Activated CD8-positive, alpha-beta T cell treated with anti-CD3 and anti-CD28 coated beads for 36 hours (primary cell): ENCODE data around the gene HLF. TPM values are rescaled to one million over a fixed set of nuclear protein-coding genes. Genes with fewer than 3 reads are reported as not detected.

ENCODE experiments used
- ATAC-seq: fragments of 200-7000 bp; cut with Tn5 transposase; one replicate; pipeline ENCODE4 v1.10.0; 2021; ENCODE audit warnings: mild to moderate bottlenecking, moderate library complexity
- CTCF ChIA-PET: fragments of 350-600 bp; sonication (Branson Sonifier 250); formaldehyde crosslinking; loops from one replicate; lab custom pipeline; 2021; ENCODE audit warnings: antibody characterized with exemption; lab: Charles Lee
- POLR2A ChIA-PET: fragments of 350-600 bp; sonication (Branson Sonifier 250); formaldehyde crosslinking; loops from one replicate; lab custom pipeline; 2021; ENCODE audit warnings: antibody characterized with exemption; lab: Charles Lee
- DNase-seq: peaks from one replicate; pipeline ENCODE4 v3.0.0-alpha.2; 2020
- H3K27ac Mint-ChIP-seq: one replicate; pipeline ENCODE4 v1.8.0; 2021; ENCODE audit warnings: mild to moderate bottlenecking, mixed read lengths
- H3K27me3 Mint-ChIP-seq: one replicate; pipeline ENCODE4 v1.8.0; 2021; ENCODE audit warnings: mixed read lengths
- H3K36me3 Mint-ChIP-seq: one replicate; pipeline ENCODE4 v1.8.0; 2021; ENCODE audit warnings: low read depth, mixed read lengths
- H3K4me1 Mint-ChIP-seq: one replicate; pipeline ENCODE4 v1.8.0; 2021; ENCODE audit warnings: low read depth, mixed read lengths
- H3K4me3 Mint-ChIP-seq: one replicate; pipeline ENCODE4 v1.8.0; 2021; ENCODE audit warnings: mild to moderate bottlenecking, moderate library complexity, mixed read lengths
- H3K9me3 Mint-ChIP-seq: one replicate; pipeline ENCODE4 v1.8.0; 2021; ENCODE audit warnings: mixed read lengths
- intact Hi-C: fragments of 100-400 bp; cut with micrococcal nuclease; formaldehyde crosslinking; loops from one replicate; pipeline ENCODE4 v1.10.0; 2022
- total RNA-seq, 2 experiments: library from RNA; stranded (reverse); gene quantifications; one replicate each; pipeline ENCODE4 v1.2.3, GENCODE V29; 2021
- TF ChIP-seq, protein P1 (sequence below): fragments of 200-600 bp; IDR thresholded peaks from one replicate; pipeline ENCODE4 v1.8.0; 2022; ENCODE audit warnings: antibody characterized with exemption, mild to moderate bottlenecking

HLF gene
- total RNA-seq, 2 experiments from 2014 or later = 0.25 to 0.72 TPM

DNA sequence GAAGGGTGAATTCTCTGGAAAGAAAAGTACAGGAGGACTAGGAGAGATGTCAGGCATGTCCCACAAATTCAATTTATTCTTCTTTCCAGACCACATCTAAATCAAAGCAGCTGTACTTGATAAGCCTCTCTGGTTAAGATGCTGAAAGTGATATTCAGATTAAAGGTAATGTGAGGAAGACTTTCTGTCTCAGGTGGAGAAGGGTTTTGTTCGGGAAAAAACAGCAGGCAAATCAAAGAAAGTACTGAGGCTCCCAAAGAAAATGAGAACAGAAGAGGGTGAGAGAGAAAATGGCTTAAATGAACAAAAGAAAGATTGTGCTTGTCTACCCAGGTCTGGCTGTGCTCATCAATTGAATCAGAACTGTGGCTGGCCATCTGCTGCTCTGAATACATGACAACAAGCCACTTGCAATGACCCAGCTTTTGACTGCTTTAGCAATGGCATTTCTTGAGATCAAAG is 101.3 kb downstream of the HLF start:
- ChIA-PET POLR2A (no interaction called here), CTCF (interaction anchor here (1.3 to 4.7 kb wide), 3 partner anchors 10 to 148 kb away, joined by 3 to 34 read pairs (median 6); no protein-coding TSS in a partner anchor)
- no peak for ATAC-seq
- DNase-seq = no peak
- TF ChIP-seq, protein P1, sequence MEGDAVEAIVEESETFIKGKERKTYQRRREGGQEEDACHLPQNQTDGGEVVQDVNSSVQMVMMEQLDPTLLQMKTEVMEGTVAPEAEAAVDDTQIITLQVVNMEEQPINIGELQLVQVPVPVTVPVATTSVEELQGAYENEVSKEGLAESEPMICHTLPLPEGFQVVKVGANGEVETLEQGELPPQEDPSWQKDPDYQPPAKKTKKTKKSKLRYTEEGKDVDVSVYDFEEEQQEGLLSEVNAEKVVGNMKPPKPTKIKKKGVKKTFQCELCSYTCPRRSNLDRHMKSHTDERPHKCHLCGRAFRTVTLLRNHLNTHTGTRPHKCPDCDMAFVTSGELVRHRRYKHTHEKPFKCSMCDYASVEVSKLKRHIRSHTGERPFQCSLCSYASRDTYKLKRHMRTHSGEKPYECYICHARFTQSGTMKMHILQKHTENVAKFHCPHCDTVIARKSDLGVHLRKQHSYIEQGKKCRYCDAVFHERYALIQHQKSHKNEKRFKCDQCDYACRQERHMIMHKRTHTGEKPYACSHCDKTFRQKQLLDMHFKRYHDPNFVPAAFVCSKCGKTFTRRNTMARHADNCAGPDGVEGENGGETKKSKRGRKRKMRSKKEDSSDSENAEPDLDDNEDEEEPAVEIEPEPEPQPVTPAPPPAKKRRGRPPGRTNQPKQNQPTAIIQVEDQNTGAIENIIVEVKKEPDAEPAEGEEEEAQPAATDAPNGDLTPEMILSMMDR = no peak
- H3K27me3 Mint-ChIP-seq = peaks cover 5% of the 10 kb centered on the region
- H3K27ac Mint-ChIP-seq = no peak overlapping the region
- peaks cover 2% of the 10 kb centered on the region for H3K36me3 Mint-ChIP-seq
- intact Hi-C loops = no loop called here
- peaks cover 6% of the 10 kb centered on the region for H3K9me3 Mint-ChIP-seq
- no peak overlapping the region for H3K4me3 Mint-ChIP-seq
- H3K4me1 Mint-ChIP-seq = peaks cover 2% of the 10 kb centered on the region

DNA sequence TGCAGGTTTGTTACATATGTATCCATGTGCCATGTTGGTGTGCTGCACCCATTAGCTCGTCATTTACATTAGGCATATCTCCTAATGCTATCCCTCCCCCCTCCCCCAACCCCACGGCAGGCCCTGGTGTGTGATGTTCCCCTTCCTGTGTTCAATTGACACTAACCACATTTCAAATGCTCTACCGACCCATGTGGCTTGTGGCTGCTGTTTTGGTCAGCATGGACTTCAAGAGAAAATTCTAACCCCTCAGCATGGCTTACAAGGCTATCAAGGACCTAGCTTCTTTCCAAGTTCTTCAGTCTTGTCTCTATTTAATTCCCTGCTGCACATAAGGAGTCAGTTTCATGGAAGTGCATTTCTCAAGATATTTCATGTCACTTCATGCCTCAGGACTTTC is 103.9 kb downstream of the HLF start:
- TF ChIP-seq, protein P1 = no peak
- DNase-seq = no peak
- Mint-ChIP-seq H3K4me3 (no peak overlapping the region), H3K27ac (no peak overlapping the region), H3K4me1 (peaks cover 2% of the 10 kb centered on the region), H3K27me3 (no peaks in the 10 kb centered on the region), H3K36me3 (no peaks in the 10 kb centered on the region), H3K9me3 (peaks cover 6% of the 10 kb centered on the region)
- POLR2A ChIA-PET = no interaction called here
- intact Hi-C loops = no loop called here
- ATAC-seq = no peak
- CTCF ChIA-PET = interaction anchor here (1.1 to 4.7 kb wide), 2 partner anchors 12 to 146 kb away, joined by 3 to 34 read pairs; no protein-coding TSS in a partner anchor

Other genes with a start within 250 kb of the HLF start
- gene MMD, start 156.9 kb downstream of the HLF start, total RNA-seq = 10 to 100 TPM; 27.0 to 39.3 TPM
- not detected for gene SMIM36, start 246.5 kb downstream of the HLF start, total RNA-seq